ENCODE measurements around the gene RGMB.
"Not testable (repeated sequence)": the region's sequence is repeated elsewhere in the genome, so short reads cannot be mapped to it uniquely, and the experiment has no call there.

The RGMB gene

GRCh38 chr5:98773464-98774191 is at the start of gene RGMB:
Gene RGMB (plus strand): TSS chr5:98773663. CDS start chr5:98774071, 408 bp downstream.
- DNase-seq: peak; percentile 96

- no peak for DNase-seq
These were observed 47.2 kb upstream of the RGMB start for GRCh38 chr5:98726258-98726657.

- DNase-seq: no peak
These were observed 45.8 kb upstream of the RGMB start for GRCh38 chr5:98727686-98728085.

- no peak for DNase-seq
These were observed 38.8 kb upstream of the RGMB start for GRCh38 chr5:98734646-98735045.

- no peak for DNase-seq
These were observed 37.5 kb upstream of the RGMB start for GRCh38 chr5:98735806-98736507.

GRCh38 chr5:98736753-98737152 is 36.7 kb upstream of the RGMB start:
- no peak for DNase-seq

GRCh38 chr5:98737441-98737840 is 36.0 kb upstream of the RGMB start:
- not testable (repeated sequence) for DNase-seq

- DNase-seq: not testable (repeated sequence)
These were observed 34.8 kb upstream of the RGMB start for GRCh38 chr5:98738481-98739149.

GRCh38 chr5:98741926-98742325 is 31.5 kb upstream of the RGMB start:
- no peak for DNase-seq

GRCh38 chr5:98742396-98743073 is 30.9 kb upstream of the RGMB start:
- no peak for DNase-seq

GRCh38 chr5:98748259-98748658 is 25.2 kb upstream of the RGMB start:
- not testable (repeated sequence) for DNase-seq

GRCh38 chr5:98749046-98749445 is 24.4 kb upstream of the RGMB start:
- no peak for DNase-seq

GRCh38 chr5:98750693-98751092 is 22.8 kb upstream of the RGMB start:
- peak; percentile 18 for DNase-seq

- not testable (repeated sequence) for DNase-seq
These were observed 21.1 kb upstream of the RGMB start for GRCh38 chr5:98752331-98752730.

- DNase-seq: not testable (repeated sequence)
These were observed 20.7 kb upstream of the RGMB start for GRCh38 chr5:98752801-98753200.

GRCh38 chr5:98753507-98753906 is 20.0 kb upstream of the RGMB start:
- no peak for DNase-seq

GRCh38 chr5:98755406-98755805 is 18.1 kb upstream of the RGMB start:
- no peak for DNase-seq

- no peak for DNase-seq
These were observed 15.5 kb upstream of the RGMB start for GRCh38 chr5:98757978-98758377.

GRCh38 chr5:98763001-98763630 is 10.3 kb upstream of the RGMB start:
- no peak for DNase-seq

GRCh38 chr5:98765815-98766214 is 7.6 kb upstream of the RGMB start:
- no peak for DNase-seq

GRCh38 chr5:98767581-98767980 is 5.9 kb upstream of the RGMB start:
- DNase-seq: no peak

GRCh38 chr5:98768160-98768959 is 5.1 kb upstream of the RGMB start:
- DNase-seq: peak; percentile 68
